KMS-11 (cell line): ENCODE results near the gene ZRSR2.
"Not testable (repeated sequence)": the region's sequence is repeated elsewhere in the genome, so short reads cannot be mapped to it uniquely, and the experiment has no call there.

Source experiments
- H2AFZ ChIP-seq: fragments of 200-600 bp; sonication (generic); 2 replicates; pipeline ENCODE4 v1.6.1; 2016; ENCODE audit warnings: antibody characterized with exemption, mixed run types, low read depth
- H3K27ac ChIP-seq: fragments of 200-600 bp; sonication (generic); 2 replicates; pipeline ENCODE4 v1.6.1; 2016; ENCODE audit warnings: mild to moderate bottlenecking, mixed run types
- H3K27me3 ChIP-seq: fragments of 200-600 bp; sonication (generic); 2 replicates; pipeline ENCODE4 v1.6.1; 2017; ENCODE audit warnings: mild to moderate bottlenecking, low read depth, mixed run types, moderate library complexity; ENCODE audit not compliant: insufficient read depth
- H3K36me3 ChIP-seq: fragments of 200-600 bp; sonication (generic); 2 replicates; pipeline ENCODE4 v1.6.1; 2017; ENCODE audit warnings: mild to moderate bottlenecking, mixed run types; ENCODE audit not compliant: insufficient read depth
- H3K4me1 ChIP-seq: fragments of 200-600 bp; sonication (generic); 2 replicates; pipeline ENCODE4 v1.6.1; 2016; ENCODE audit warnings: mild to moderate bottlenecking, low read depth, mixed run types; ENCODE audit not compliant: poor library complexity, severe bottlenecking
- H3K4me2 ChIP-seq: fragments of 200-600 bp; sonication (generic); 2 replicates; pipeline ENCODE4 v1.7.0; 2016; ENCODE audit warnings: mild to moderate bottlenecking, mixed run types
- H3K4me3 ChIP-seq: fragments of 200-600 bp; sonication (generic); IDR thresholded peaks from 2 replicates; pipeline ENCODE4 v1.6.1; 2017; ENCODE audit warnings: low read depth, low read length, mixed read lengths; ENCODE audit not compliant: insufficient read depth
- H3K79me2 ChIP-seq: fragments of 200-600 bp; sonication (generic); 2 replicates; pipeline ENCODE4 v1.6.1; 2016; ENCODE audit warnings: low read depth, mixed run types; ENCODE audit not compliant: insufficient read depth
- H3K9ac ChIP-seq: fragments of 200-600 bp; sonication (generic); 2 replicates; pipeline ENCODE4 v1.6.1; 2016; ENCODE audit warnings: mild to moderate bottlenecking, mixed run types
- H4K20me1 ChIP-seq: fragments of 200-600 bp; sonication (generic); 2 replicates; pipeline ENCODE4 v1.6.1; 2016; ENCODE audit warnings: mild to moderate bottlenecking, mixed run types; ENCODE audit not compliant: insufficient read depth
- TF ChIP-seq, protein P1 (sequence below): fragments of 200-600 bp; sonication (generic); conservative IDR thresholded peaks from 2 replicates; pipeline ENCODE4 v1.6.1; 2017; ENCODE audit warnings: low read depth, mild to moderate bottlenecking, antibody characterized with exemption, low read length, moderate library complexity, mixed read lengths

Gene ZRSR2

DNA sequence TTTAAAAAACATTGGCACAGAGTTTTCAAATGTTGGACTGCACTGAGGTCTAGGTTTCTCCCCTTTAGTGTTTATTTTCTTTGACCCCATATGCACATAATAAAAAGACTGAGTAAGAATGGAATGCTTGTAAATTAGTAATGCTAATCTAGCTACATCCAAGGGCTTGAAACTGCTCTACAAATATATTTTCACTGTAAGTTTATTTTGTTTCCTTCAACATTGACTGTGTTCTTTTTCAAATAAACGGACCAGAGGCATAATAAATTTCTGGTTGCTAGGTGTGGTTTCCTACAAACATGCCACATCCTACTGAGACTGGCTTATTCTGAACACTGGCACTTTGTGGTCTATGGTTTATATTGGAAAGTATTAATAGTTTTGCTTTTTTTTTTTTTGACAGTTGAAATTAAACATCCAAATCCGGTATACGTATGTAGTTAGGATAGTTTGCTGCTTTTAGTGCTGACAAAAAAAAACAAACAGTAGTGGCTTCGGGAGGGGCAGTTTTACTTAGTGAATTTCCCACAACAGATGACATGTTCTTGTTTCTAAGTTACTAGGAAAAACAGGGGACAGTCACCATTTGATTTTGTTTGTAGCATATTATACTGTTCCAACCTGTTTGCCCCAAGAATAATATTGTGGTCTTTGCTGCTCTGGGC is 39.0 kb upstream of the ZRSR2 start:
- H2AFZ ChIP-seq, result no peak overlapping the region
- no peaks in the 10 kb centered on the region for H4K20me1 ChIP-seq
- no peaks in the 10 kb centered on the region for H3K4me1 ChIP-seq
- no peak overlapping the region for H3K4me3 ChIP-seq
- H3K9ac ChIP-seq, result no peak overlapping the region
- H3K27ac ChIP-seq, result no peak overlapping the region
- H3K36me3 ChIP-seq, result no peaks in the 10 kb centered on the region
- TF ChIP-seq, protein P1, sequence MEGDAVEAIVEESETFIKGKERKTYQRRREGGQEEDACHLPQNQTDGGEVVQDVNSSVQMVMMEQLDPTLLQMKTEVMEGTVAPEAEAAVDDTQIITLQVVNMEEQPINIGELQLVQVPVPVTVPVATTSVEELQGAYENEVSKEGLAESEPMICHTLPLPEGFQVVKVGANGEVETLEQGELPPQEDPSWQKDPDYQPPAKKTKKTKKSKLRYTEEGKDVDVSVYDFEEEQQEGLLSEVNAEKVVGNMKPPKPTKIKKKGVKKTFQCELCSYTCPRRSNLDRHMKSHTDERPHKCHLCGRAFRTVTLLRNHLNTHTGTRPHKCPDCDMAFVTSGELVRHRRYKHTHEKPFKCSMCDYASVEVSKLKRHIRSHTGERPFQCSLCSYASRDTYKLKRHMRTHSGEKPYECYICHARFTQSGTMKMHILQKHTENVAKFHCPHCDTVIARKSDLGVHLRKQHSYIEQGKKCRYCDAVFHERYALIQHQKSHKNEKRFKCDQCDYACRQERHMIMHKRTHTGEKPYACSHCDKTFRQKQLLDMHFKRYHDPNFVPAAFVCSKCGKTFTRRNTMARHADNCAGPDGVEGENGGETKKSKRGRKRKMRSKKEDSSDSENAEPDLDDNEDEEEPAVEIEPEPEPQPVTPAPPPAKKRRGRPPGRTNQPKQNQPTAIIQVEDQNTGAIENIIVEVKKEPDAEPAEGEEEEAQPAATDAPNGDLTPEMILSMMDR, result no peak
- H3K4me2 ChIP-seq, result no peak overlapping the region
- no peaks in the 10 kb centered on the region for H3K27me3 ChIP-seq
- no peaks in the 10 kb centered on the region for H3K79me2 ChIP-seq

- Histone ChIP-seq H3K4me3 (no peak overlapping the region), H3K79me2 (no peaks in the 10 kb centered on the region), H3K36me3 (no peaks in the 10 kb centered on the region), H3K4me1 (no peaks in the 10 kb centered on the region), H3K27me3 (no peaks in the 10 kb centered on the region), H3K9ac (no peak overlapping the region), H3K27ac (no peak overlapping the region), H3K4me2 (no peak overlapping the region), H2AFZ (no peak overlapping the region), H4K20me1 (no peaks in the 10 kb centered on the region)
- TF ChIP-seq, protein P1, result no peak
Observed at GRCh38 chrX:15755091-15755490, 35.2 kb upstream of the ZRSR2 start.

DNA sequence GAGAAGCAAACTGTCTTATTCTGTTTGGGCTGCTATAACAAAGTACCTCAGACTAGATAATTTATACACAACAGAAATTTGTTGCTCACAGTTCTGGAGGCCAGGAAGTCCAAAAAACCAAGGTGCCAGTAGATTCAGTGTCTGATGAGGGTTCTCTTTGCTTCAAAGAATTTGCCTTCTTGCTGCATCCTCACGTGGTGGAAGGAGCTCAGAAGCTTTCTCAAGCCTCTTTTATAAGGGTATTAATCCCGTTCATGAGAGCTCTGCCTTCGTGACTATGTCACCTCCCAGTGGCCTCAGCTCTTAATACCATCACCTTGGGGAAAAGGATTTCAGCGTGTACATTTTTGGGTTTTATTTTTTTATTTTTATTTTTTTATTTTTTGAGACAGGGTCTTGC is 32.1 kb upstream of the ZRSR2 start:
- no peak overlapping the region for H3K27ac ChIP-seq
- no peaks in the 10 kb centered on the region for H3K4me1 ChIP-seq
- no peak overlapping the region for H3K4me3 ChIP-seq
- no peak overlapping the region for H2AFZ ChIP-seq
- no peaks in the 10 kb centered on the region for H3K27me3 ChIP-seq
- no peaks in the 10 kb centered on the region for H4K20me1 ChIP-seq
- TF ChIP-seq, protein P1, result no peak
- no peaks in the 10 kb centered on the region for H3K79me2 ChIP-seq
- no peak overlapping the region for H3K4me2 ChIP-seq
- H3K36me3 ChIP-seq, result no peaks in the 10 kb centered on the region
- no peak overlapping the region for H3K9ac ChIP-seq

- not testable (repeated sequence) for H3K27ac ChIP-seq, H3K79me2 ChIP-seq, H3K4me1 ChIP-seq, H3K4me2 ChIP-seq, H3K36me3 ChIP-seq, H3K9ac ChIP-seq, H3K4me3 ChIP-seq, H2AFZ ChIP-seq, H4K20me1 ChIP-seq, H3K27me3 ChIP-seq
Observed at GRCh38 chrX:15759886-15760285, 30.4 kb upstream of the ZRSR2 start.

- no peak overlapping the region for H3K4me2 ChIP-seq
- no peak overlapping the region for H2AFZ ChIP-seq
- H3K27me3 ChIP-seq, result no peaks in the 10 kb centered on the region
- no peak overlapping the region for H3K4me3 ChIP-seq
- H3K27ac ChIP-seq, result no peak overlapping the region
- TF ChIP-seq, protein P1, result peak; percentile 65
- H3K36me3 ChIP-seq, result no peaks in the 10 kb centered on the region
- H4K20me1 ChIP-seq, result no peaks in the 10 kb centered on the region
- no peaks in the 10 kb centered on the region for H3K79me2 ChIP-seq
- H3K4me1 ChIP-seq, result no peaks in the 10 kb centered on the region
- no peak overlapping the region for H3K9ac ChIP-seq
Observed at GRCh38 chrX:15761564-15762191, 28.6 kb upstream of the ZRSR2 start.
